CD4-positive, CD25-positive, alpha-beta regulatory T cell (primary cell): ENCODE data around the gene CAMTA1. TPM values are rescaled to one million over a fixed set of nuclear protein-coding genes. Genes with fewer than 3 reads are reported as not detected.
A peak's percentile ranks its signal among the peaks of the same experiment; 100 is the strongest.

Experiments used
- ATAC-seq, 2 donors: fragments of 150-1000 bp; cut with Tn5 transposase; one replicate each; pipeline ENCODE4 v1.10.0; 2021; ENCODE audit warnings: low read depth in 2 of 2, moderate number of reproducible peaks in 2 of 2, moderate library complexity in 1 of 2
- DNase-seq, 3 donors: peaks; one replicate each; pipeline versions ENCODE4 v3.0.0 to v3.0.0-alpha.2; 2012 to 2022; ENCODE audit warnings: mixed read lengths in 1 of 3
- H3K27ac ChIP-seq: one replicate; pipeline ENCODE4 v1.7.0; 2013; ENCODE audit warnings: mild to moderate bottlenecking, low read length; ENCODE audit not compliant: insufficient read depth, poor library complexity, severe bottlenecking
- H3K27me3 ChIP-seq: one replicate; pipeline ENCODE4 v1.7.0; 2013; ENCODE audit warnings: low read length; ENCODE audit not compliant: control insufficient read depth, insufficient read depth
- H3K36me3 ChIP-seq: one replicate; pipeline ENCODE4 v1.7.0; 2013; ENCODE audit warnings: mild to moderate bottlenecking, low read length, moderate library complexity; ENCODE audit not compliant: control insufficient read depth, insufficient read depth
- H3K4me1 ChIP-seq: 2 replicates; pipeline ENCODE4 v1.7.0; 2013; ENCODE audit warnings: mild to moderate bottlenecking, low read length; ENCODE audit not compliant: insufficient read depth, control insufficient read depth, poor library complexity, severe bottlenecking
- H3K4me3 ChIP-seq: one replicate; pipeline ENCODE4 v1.7.0; 2013; ENCODE audit warnings: low read depth, mild to moderate bottlenecking, low read length, moderate library complexity
- H3K9me3 ChIP-seq, 2 experiments: 1 replicate in 1 of 2; 2 replicates in 1 of 2; pipeline ENCODE4 v1.7.0; 2013; ENCODE audit warnings: low read length in 2 of 2, mild to moderate bottlenecking in 1 of 2, moderate library complexity in 1 of 2; ENCODE audit not compliant: control insufficient read depth in 2 of 2
- H3K27ac Mint-ChIP-seq, 3 donors: one replicate each; pipeline ENCODE4 v1.8.0; 2020 to 2022; ENCODE audit warnings: mild to moderate bottlenecking in 3 of 3, mixed read lengths in 3 of 3, moderate library complexity in 2 of 3
- H3K27me3 Mint-ChIP-seq: one replicate; pipeline ENCODE4 v1.8.0; 2022; ENCODE audit warnings: mild to moderate bottlenecking, mixed read lengths
- H3K36me3 Mint-ChIP-seq: one replicate; pipeline ENCODE4 v1.8.0; 2020; ENCODE audit warnings: mixed read lengths
- H3K4me1 Mint-ChIP-seq, 4 donors: one replicate each; pipeline ENCODE4 v1.8.0; 2020 to 2022; ENCODE audit warnings: mixed read lengths in 4 of 4, mild to moderate bottlenecking in 1 of 4
- H3K4me3 Mint-ChIP-seq, 4 donors: one replicate each; pipeline ENCODE4 v1.8.0; 2020 to 2022; ENCODE audit warnings: mild to moderate bottlenecking in 4 of 4, mixed read lengths in 4 of 4, moderate library complexity in 3 of 4
- H3K9me3 Mint-ChIP-seq, 7 donors: one replicate each; pipeline ENCODE4 v1.8.0; 2020 to 2022; ENCODE audit warnings: mixed read lengths in 7 of 7, mild to moderate bottlenecking in 3 of 7, moderate library complexity in 2 of 7
- polyA plus RNA-seq, 4 donors: library from polyadenylated mRNA; unstranded; fragments of 300-500 nt; fragmentation: Illumina TruSeq; gene quantifications; one replicate each; pipeline ENCODE4 v1.2.3, GENCODE V29; 2021
- total RNA-seq: library from RNA; stranded (reverse); gene quantifications from one replicate; pipeline ENCODE4 v1.2.3, GENCODE V29; 2022

Gene CAMTA1
- total and polyA plus RNA-seq, 5 donors from 2014 or later: 48.8 to 112 (median 80.0) TPM

DNA sequence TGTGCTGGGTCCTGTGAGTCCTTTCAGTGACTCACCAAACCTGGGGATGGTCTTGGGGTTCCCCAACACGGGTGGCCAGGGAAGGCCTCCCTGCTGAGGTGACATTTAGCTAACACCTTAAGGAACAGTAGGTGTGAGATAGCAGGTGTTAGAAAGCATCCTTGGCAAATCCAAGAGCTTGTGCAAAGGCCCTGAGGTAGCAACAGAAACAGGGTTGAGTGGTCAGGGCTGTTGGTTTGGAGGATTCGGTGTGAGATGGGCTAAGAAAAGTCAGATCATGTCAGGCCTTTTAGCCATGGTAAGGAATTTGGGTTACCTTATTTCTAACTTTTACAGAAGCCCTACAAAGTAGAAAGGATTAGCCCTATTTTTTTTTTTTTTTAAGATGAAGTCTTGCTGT is 343.0 kb downstream of the CAMTA1 start:
- Mint-ChIP-seq H3K9me3 (peaks cover 0 to 5% (median 0%) of the 10 kb centered on the region in 7 donors), H3K4me1 (no peaks in the 10 kb centered on the region), H3K27me3 (no peaks in the 10 kb centered on the region), H3K36me3 (no peaks in the 10 kb centered on the region), H3K4me3 (no peak overlapping the region), H3K27ac (no peak overlapping the region)
- ATAC-seq: no peak
- DNase-seq: no peak
- Histone ChIP-seq H3K27ac (no peak overlapping the region), H3K4me3 (no peak overlapping the region), H3K36me3 (no peaks in the 10 kb centered on the region), H3K4me1 (no peaks in the 10 kb centered on the region), H3K27me3 (no peaks in the 10 kb centered on the region), H3K9me3 (no peaks in the 10 kb centered on the region)

GRCh38 chr1:7130127-7130526 is 344.9 kb downstream of the CAMTA1 start:
- no peaks in the 10 kb centered on the region for H3K36me3 Mint-ChIP-seq

DNA sequence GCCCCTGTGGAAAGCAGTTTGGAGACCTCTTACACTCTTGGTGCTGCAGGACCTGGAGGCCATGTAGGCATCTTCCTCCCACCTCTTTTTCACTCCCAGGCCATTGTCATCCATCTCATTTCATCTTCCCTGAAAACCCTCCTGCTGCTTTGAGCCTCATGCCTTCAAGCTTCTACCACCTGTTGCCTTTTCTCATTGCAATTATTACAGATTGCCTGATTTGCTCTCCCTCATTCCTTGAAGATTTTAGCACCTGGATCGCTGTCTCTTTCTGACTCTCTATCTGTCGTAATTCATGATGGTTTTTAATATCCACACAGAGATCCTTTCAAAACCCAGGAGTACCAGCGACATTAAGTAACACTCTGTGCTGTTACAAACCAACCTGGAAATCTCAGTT is 350.2 kb downstream of the CAMTA1 start:
- no peak overlapping the region for H3K27ac ChIP-seq
- H3K36me3 Mint-ChIP-seq: no peaks in the 10 kb centered on the region
- H3K4me1 ChIP-seq: no peaks in the 10 kb centered on the region
- ATAC-seq: no peak
- no peaks in the 10 kb centered on the region for H3K9me3 ChIP-seq
- H3K4me3 Mint-ChIP-seq: no peak overlapping the region
- no peaks in the 10 kb centered on the region for H3K27me3 ChIP-seq
- H3K9me3 Mint-ChIP-seq: peaks cover 0 to 2% (median 0%) of the 10 kb centered on the region in 7 donors
- H3K4me3 ChIP-seq: no peak overlapping the region
- no peaks in the 10 kb centered on the region for H3K36me3 ChIP-seq
- H3K27me3 Mint-ChIP-seq: peaks cover 16% of the 10 kb centered on the region
- no peak for DNase-seq
- no peaks in the 10 kb centered on the region for H3K4me1 Mint-ChIP-seq
- no peak overlapping the region for H3K27ac Mint-ChIP-seq

More at GRCh38 chr1:7130127-7130526, 344.9 kb downstream of the CAMTA1 start:
- no peak for ATAC-seq
- Histone ChIP-seq H3K27me3 (no peaks in the 10 kb centered on the region), H3K4me3 (no peak overlapping the region), H3K9me3 (no peaks in the 10 kb centered on the region), H3K27ac (no peak overlapping the region), H3K36me3 (no peaks in the 10 kb centered on the region), H3K4me1 (no peaks in the 10 kb centered on the region)
- no peak overlapping the region for H3K27ac Mint-ChIP-seq
- H3K27me3 Mint-ChIP-seq: no peaks in the 10 kb centered on the region
- no peaks in the 10 kb centered on the region for H3K4me1 Mint-ChIP-seq
- peaks cover 0 to 5% (median 0%) of the 10 kb centered on the region in 7 donors for H3K9me3 Mint-ChIP-seq
- no peak for DNase-seq
- no peak overlapping the region for H3K4me3 Mint-ChIP-seq

DNA sequence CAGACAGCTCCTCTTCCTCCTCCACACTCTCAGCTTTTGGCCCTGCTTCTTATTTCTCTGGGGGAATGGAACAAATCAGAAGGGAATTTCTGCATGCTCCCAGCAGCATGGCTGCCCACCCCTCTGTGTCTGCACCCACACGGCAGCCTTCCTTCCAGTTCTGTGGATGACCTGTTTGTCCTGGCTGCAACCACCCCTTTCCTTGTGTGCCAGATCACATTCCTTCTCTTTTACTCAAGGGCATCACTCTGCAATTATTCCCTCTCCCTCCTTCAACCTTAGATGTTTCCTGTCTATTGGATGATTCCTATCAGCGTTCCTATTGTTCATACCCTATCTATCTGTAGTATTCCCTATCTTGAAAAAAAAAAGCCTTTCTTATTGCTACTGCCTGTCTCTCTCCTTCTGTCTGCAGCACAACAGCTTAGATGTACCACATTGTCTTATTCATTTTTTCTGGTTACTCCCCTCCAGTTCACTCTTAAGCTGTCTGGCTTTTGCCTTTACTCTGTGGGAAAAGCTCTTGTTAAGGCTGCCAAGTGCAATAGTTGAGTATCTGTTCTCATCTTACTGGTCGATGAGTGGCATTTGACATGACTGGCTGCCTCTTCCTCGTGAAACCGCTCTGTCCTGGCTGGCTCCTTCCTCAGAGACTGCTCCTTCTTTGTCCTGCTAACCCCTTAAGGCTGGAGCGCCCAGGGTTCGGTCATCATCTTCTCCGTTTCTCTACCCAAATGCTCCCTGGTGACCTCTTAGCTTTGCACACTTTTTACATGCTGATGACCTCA is 351.1 kb downstream of the CAMTA1 start:
- peak overlapping the region in 1 of 4 donors; percentile 17 for H3K4me3 Mint-ChIP-seq
- DNase-seq: no peak
- no peak overlapping the region for H3K4me3 ChIP-seq
- H3K9me3 ChIP-seq: no peaks in the 10 kb centered on the region
- no peaks in the 10 kb centered on the region for H3K4me1 ChIP-seq
- H3K36me3 Mint-ChIP-seq: no peaks in the 10 kb centered on the region
- H3K27ac ChIP-seq: no peak overlapping the region
- no peak for ATAC-seq
- H3K27me3 Mint-ChIP-seq: peaks cover 16% of the 10 kb centered on the region
- H3K4me1 Mint-ChIP-seq: no peaks in the 10 kb centered on the region
- peaks cover 0 to 2% (median 0%) of the 10 kb centered on the region in 7 donors for H3K9me3 Mint-ChIP-seq
- H3K36me3 ChIP-seq: no peaks in the 10 kb centered on the region
- no peaks in the 10 kb centered on the region for H3K27me3 ChIP-seq
- no peak overlapping the region for H3K27ac Mint-ChIP-seq

- Histone ChIP-seq H3K4me1 (no peaks in the 10 kb centered on the region), H3K9me3 (no peaks in the 10 kb centered on the region), H3K36me3 (no peaks in the 10 kb centered on the region), H3K27ac (no peak overlapping the region), H3K27me3 (peaks cover 2% of the 10 kb centered on the region), H3K4me3 (no peak overlapping the region)
- Mint-ChIP-seq H3K36me3 (no peaks in the 10 kb centered on the region), H3K27ac (no peak overlapping the region), H3K4me1 (no peaks in the 10 kb centered on the region), H3K9me3 (peaks cover 0 to 2% (median 0%) of the 10 kb centered on the region in 7 donors), H3K27me3 (peaks cover 16% of the 10 kb centered on the region), H3K4me3 (no peak overlapping the region)
- ATAC-seq: no peak
- no peak for DNase-seq
Measured at GRCh38 chr1:7140251-7140650, 355.0 kb downstream of the CAMTA1 start.

GRCh38 chr1:7145947-7146346 is 360.7 kb downstream of the CAMTA1 start:
- Mint-ChIP-seq H3K36me3 (no peaks in the 10 kb centered on the region), H3K27me3 (no peaks in the 10 kb centered on the region), H3K9me3 (peaks cover 0 to 1% (median 0%) of the 10 kb centered on the region in 7 donors), H3K27ac (no peak overlapping the region), H3K4me3 (no peak overlapping the region), H3K4me1 (no peaks in the 10 kb centered on the region)
- Histone ChIP-seq H3K4me3 (no peak overlapping the region), H3K36me3 (no peaks in the 10 kb centered on the region), H3K27ac (no peak overlapping the region), H3K9me3 (no peaks in the 10 kb centered on the region), H3K4me1 (no peaks in the 10 kb centered on the region), H3K27me3 (peaks cover 2% of the 10 kb centered on the region)
- ATAC-seq: no peak
- DNase-seq: no peak

DNA sequence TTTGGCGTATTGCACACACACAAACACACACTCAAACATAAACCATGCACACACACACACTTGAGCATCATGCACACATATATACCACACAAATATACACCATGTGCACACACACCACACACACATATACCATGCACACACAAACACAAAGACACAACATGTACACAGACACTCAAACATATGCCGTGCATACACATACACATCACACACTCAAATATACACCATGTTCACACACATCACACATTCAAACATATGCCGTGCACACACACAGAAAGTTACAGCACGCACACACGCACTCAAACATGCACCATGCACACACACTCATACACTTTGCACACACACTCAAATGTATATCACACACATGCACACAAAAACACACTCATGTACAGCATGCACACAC is 361.5 kb downstream of the CAMTA1 start:
- Mint-ChIP-seq H3K4me3 (no peak overlapping the region), H3K9me3 (peaks cover 0 to 1% (median 0%) of the 10 kb centered on the region in 7 donors), H3K36me3 (no peaks in the 10 kb centered on the region), H3K27me3 (no peaks in the 10 kb centered on the region), H3K27ac (no peak overlapping the region), H3K4me1 (no peaks in the 10 kb centered on the region)
- Histone ChIP-seq H3K36me3 (no peaks in the 10 kb centered on the region), H3K27ac (no peak overlapping the region), H3K27me3 (peaks cover 2% of the 10 kb centered on the region), H3K9me3 (no peaks in the 10 kb centered on the region), H3K4me1 (no peaks in the 10 kb centered on the region), H3K4me3 (no peak overlapping the region)
- DNase-seq (no peak), ATAC-seq (no peak)
